HEK293 (cell line): Measurements from ENCODE around the gene STARD10.

ENCODE experiments used
- CTCF ChIA-PET: fragments of 350-600 bp; formaldehyde crosslinking; extraction: SDS; loops from one replicate; lab custom pipeline; 2021; ENCODE audit warnings: antibody characterized with exemption; lab: Yijun Ruan, JAX
- POLR2A ChIA-PET: fragments of 300-600 bp; formaldehyde crosslinking; extraction: SDS; loops from one replicate; lab custom pipeline; 2020; ENCODE audit warnings: antibody characterized with exemption, inconsistent platforms; lab: Yijun Ruan, JAX
- H3K27ac ChIP-seq: fragments of 200-500 bp; sonication (Bioruptor generic); 2 replicates; pipeline ENCODE4 v1.5.1; 2014; ENCODE audit warnings: low read depth, low read length, control low read depth, inconsistent platforms; ENCODE audit errors: extremely low read depth
- H3K36me3 ChIP-seq, 2 experiments: fragments of 200-500 bp in 1 of 2; sonication (Bioruptor generic) in 1 of 2; 1 replicate in 1 of 2; 2 replicates in 1 of 2; pipeline ENCODE4 v1.5.1; 2014 to 2017; ENCODE audit warnings: inconsistent platforms in 2 of 2, low read length in 2 of 2; ENCODE audit not compliant: control insufficient read depth in 2 of 2, insufficient read depth in 1 of 2
- H3K4me1 ChIP-seq: fragments of 200-500 bp; sonication (Bioruptor generic); 2 replicates; pipeline ENCODE4 v1.5.1; 2014; ENCODE audit warnings: mild to moderate bottlenecking, low read length, inconsistent platforms; ENCODE audit not compliant: control insufficient read depth, insufficient read depth
- H3K4me3 ChIP-seq: 2 replicates; pipeline ENCODE4 v1.5.1; 2011; ENCODE audit warnings: low read depth, mild to moderate bottlenecking, control low read depth, low read length, moderate library complexity
- H3K9me3 ChIP-seq: fragments of 200-500 bp; sonication (Bioruptor generic); 2 replicates; pipeline ENCODE4 v1.5.1; 2014; ENCODE audit warnings: low read depth, low read length, inconsistent platforms; ENCODE audit not compliant: control insufficient read depth, insufficient read depth
- EGR2 ChIP-seq: fragments of 450-650 bp; formaldehyde crosslinking; IDR thresholded peaks from 2 replicates; pipeline ENCODE4 v1.5.1; 2016; ENCODE audit warnings: low read depth, missing biosample characterization, missing genetic modification characterization
- GLIS1 ChIP-seq: fragments of 450-650 bp; formaldehyde crosslinking; IDR thresholded peaks from 2 replicates; pipeline ENCODE4 v1.5.1; 2016; ENCODE audit warnings: missing biosample characterization, missing genetic modification characterization
- GLIS2 ChIP-seq: fragments of 450-650 bp; formaldehyde crosslinking; IDR thresholded peaks from 2 replicates; pipeline ENCODE4 v1.5.1; 2016; ENCODE audit warnings: missing biosample characterization, missing genetic modification characterization
- IKZF3 ChIP-seq: fragments of 450-650 bp; IDR thresholded peaks from 2 replicates; pipeline ENCODE4 v1.5.0; 2018; ENCODE audit warnings: missing biosample characterization, mild to moderate bottlenecking, missing genetic modification characterization, moderate library complexity
- KLF10 ChIP-seq: fragments of 450-650 bp; IDR thresholded peaks from 2 replicates; pipeline ENCODE4 v1.5.1; 2018; ENCODE audit warnings: missing biosample characterization, mild to moderate bottlenecking, missing genetic modification characterization
- KLF8 ChIP-seq: fragments of 450-650 bp; formaldehyde crosslinking; IDR thresholded peaks from 2 replicates; pipeline ENCODE4 v1.5.1; 2016; ENCODE audit warnings: missing biosample characterization, missing genetic modification characterization
- MYNN ChIP-seq: fragments of 450-650 bp; formaldehyde crosslinking; IDR thresholded peaks from 2 replicates; pipeline ENCODE4 v1.5.1; 2016; ENCODE audit warnings: missing biosample characterization, missing genetic modification characterization, borderline replicate concordance
- REPIN1 ChIP-seq: fragments of 450-650 bp; formaldehyde crosslinking; IDR thresholded peaks from 2 replicates; pipeline ENCODE4 v1.5.1; 2017; ENCODE audit warnings: missing biosample characterization, missing genetic modification characterization, low read depth
- ZFHX2 ChIP-seq: fragments of 450-650 bp; formaldehyde crosslinking; conservative IDR thresholded peaks from 2 replicates; pipeline ENCODE4 v1.5.1; 2016; ENCODE audit warnings: missing biosample characterization, missing genetic modification characterization
- ZFP3 ChIP-seq: fragments of 450-650 bp; formaldehyde crosslinking; IDR thresholded peaks from 2 replicates; pipeline ENCODE4 v1.5.1; 2016; ENCODE audit warnings: low read depth, missing biosample characterization, missing genetic modification characterization
- ZNF112 ChIP-seq: fragments of 450-650 bp; formaldehyde crosslinking; IDR thresholded peaks from 2 replicates; pipeline ENCODE4 v1.5.0; 2017; ENCODE audit warnings: missing biosample characterization, missing genetic modification characterization
- ZNF140 ChIP-seq: fragments of 450-650 bp; formaldehyde crosslinking; IDR thresholded peaks from 2 replicates; pipeline ENCODE4 v1.5.1; 2016; ENCODE audit warnings: missing biosample characterization, missing genetic modification characterization
- ZNF391 ChIP-seq: fragments of 450-650 bp; formaldehyde crosslinking; IDR thresholded peaks from 2 replicates; pipeline ENCODE4 v1.5.1; 2016; ENCODE audit warnings: low read depth, missing biosample characterization, missing genetic modification characterization, borderline replicate concordance
- ZNF529 ChIP-seq: fragments of 450-650 bp; formaldehyde crosslinking; IDR thresholded peaks from 2 replicates; pipeline ENCODE4 v1.5.1; 2017; ENCODE audit warnings: missing genetic modification characterization, missing biosample characterization; ENCODE audit not compliant: insufficient replicate concordance
- ZNF623 ChIP-seq: fragments of 450-650 bp; formaldehyde crosslinking; IDR thresholded peaks from 2 replicates; pipeline ENCODE4 v1.5.1; 2016; ENCODE audit warnings: missing biosample characterization, missing genetic modification characterization
- ZNF677 ChIP-seq: fragments of 450-650 bp; IDR thresholded peaks from 2 replicates; pipeline ENCODE4 v1.5.0; 2018; ENCODE audit warnings: missing biosample characterization, mild to moderate bottlenecking, missing genetic modification characterization, moderate library complexity
- ZNF843 ChIP-seq: fragments of 450-650 bp; formaldehyde crosslinking; IDR thresholded peaks from 2 replicates; pipeline ENCODE4 v1.5.1; 2016; ENCODE audit warnings: missing biosample characterization, missing genetic modification characterization
- TF ChIP-seq, protein P1 (sequence below): fragments of 450-650 bp; formaldehyde crosslinking; IDR thresholded peaks from 2 replicates; pipeline ENCODE4 v1.5.1; 2016; ENCODE audit warnings: missing biosample characterization, missing genetic modification characterization

Gene STARD10

GRCh38 chr11:72740562-72741428 lies 53.1 kb downstream of the STARD10 start:
- TF ChIP-seq GLIS2 (tag by site-specific recombination), result peak; percentile 71
- no peak for TF ChIP-seq ZNF529
- TF ChIP-seq, protein P1, sequence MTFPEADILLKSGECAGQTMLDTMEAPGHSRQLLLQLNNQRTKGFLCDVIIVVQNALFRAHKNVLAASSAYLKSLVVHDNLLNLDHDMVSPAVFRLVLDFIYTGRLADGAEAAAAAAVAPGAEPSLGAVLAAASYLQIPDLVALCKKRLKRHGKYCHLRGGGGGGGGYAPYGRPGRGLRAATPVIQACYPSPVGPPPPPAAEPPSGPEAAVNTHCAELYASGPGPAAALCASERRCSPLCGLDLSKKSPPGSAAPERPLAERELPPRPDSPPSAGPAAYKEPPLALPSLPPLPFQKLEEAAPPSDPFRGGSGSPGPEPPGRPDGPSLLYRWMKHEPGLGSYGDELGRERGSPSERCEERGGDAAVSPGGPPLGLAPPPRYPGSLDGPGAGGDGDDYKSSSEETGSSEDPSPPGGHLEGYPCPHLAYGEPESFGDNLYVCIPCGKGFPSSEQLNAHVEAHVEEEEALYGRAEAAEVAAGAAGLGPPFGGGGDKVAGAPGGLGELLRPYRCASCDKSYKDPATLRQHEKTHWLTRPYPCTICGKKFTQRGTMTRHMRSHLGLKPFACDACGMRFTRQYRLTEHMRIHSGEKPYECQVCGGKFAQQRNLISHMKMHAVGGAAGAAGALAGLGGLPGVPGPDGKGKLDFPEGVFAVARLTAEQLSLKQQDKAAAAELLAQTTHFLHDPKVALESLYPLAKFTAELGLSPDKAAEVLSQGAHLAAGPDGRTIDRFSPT (tag by site-specific recombination), result no peak

DNA sequence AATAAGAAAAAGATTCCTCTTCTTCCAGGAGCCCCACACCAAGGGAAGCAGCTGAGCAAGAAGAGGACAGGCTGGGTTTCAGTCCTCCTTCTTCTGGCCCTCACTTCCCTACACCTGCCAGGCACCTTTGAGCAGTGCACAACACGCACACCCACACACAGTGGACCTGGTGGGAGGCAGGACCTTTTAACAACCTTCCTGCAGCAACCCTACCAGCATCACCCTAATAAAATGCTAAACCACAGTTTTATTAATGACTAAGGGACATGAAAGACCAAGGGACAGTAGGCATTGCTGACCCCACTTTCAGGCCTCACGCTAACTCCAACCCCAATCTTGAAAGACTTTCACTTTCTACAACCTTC lies 53.8 kb downstream of the STARD10 start:
- no peak overlapping the region for H3K27ac ChIP-seq
- ChIA-PET CTCF (interaction anchor here (0.9 kb wide), 1 partner anchor 10 kb away, joined by 4 read pairs; no protein-coding TSS in a partner anchor), POLR2A (no interaction called here)
- no peaks in the 10 kb centered on the region for H3K9me3 ChIP-seq
- no peaks in the 10 kb centered on the region for H3K36me3 ChIP-seq
- no peak overlapping the region for H3K4me3 ChIP-seq
- no peaks in the 10 kb centered on the region for H3K4me1 ChIP-seq
- TF ChIP-seq ZNF623 (tag by site-specific recombination) (no peak), REPIN1 (no peak), ZNF843 (tag by site-specific recombination) (no peak), KLF10 (tag by site-specific recombination) (no peak), ZNF140 (tag by site-specific recombination) (no peak), GLIS1 (tag by site-specific recombination) (0 out of 2 replicates have a peak, but pooled peaks have one; percentile 2), EGR2 (peak; percentile 41; the same call in 1 of the 2 replicates), KLF8 (tag by site-specific recombination) (no peak), ZNF677 (no peak), MYNN (tag by site-specific recombination) (no peak), ZFHX2 (tag by site-specific recombination) (peak; percentile 36; the same call in 1 of the 2 replicates), ZFP3 (tag by site-specific recombination) (no peak)

More at GRCh38 chr11:72740562-72741428, 53.1 kb downstream of the STARD10 start:
- Histone ChIP-seq H3K9me3 (no peaks in the 10 kb centered on the region), H3K4me3 (no peak overlapping the region), H3K4me1 (no peaks in the 10 kb centered on the region), H3K27ac (no peak overlapping the region), H3K36me3 (no peaks in the 10 kb centered on the region)
- POLR2A ChIA-PET, result no interaction called here
- CTCF ChIA-PET, result interaction anchor here (0.6 kb wide), 1 partner anchor 53 kb away, joined by 3 read pairs; the partner anchor contains the start of gene STARD10

- Histone ChIP-seq H3K4me1 (no peaks in the 10 kb centered on the region), H3K27ac (no peak overlapping the region), H3K4me3 (no peak overlapping the region), H3K9me3 (no peaks in the 10 kb centered on the region), H3K36me3 (no peaks in the 10 kb centered on the region)
- POLR2A ChIA-PET, result no interaction called here
- CTCF ChIA-PET, result interaction anchor here (0.9 kb wide), 1 partner anchor 10 kb away, joined by 4 read pairs; no protein-coding TSS in a partner anchor
- TF ChIP-seq IKZF3 (no peak), ZNF391 (tag by site-specific recombination) (no peak), GLIS1 (tag by site-specific recombination) (peak; percentile 86), ZNF112 (tag by site-specific recombination) (no peak)
These were observed 54.4 kb downstream of the STARD10 start for GRCh38 chr11:72739240-72740059.
